ENCODE results near the gene PADI4. TPM values are rescaled to one million over a fixed set of nuclear protein-coding genes. Genes with fewer than 3 reads are reported as not detected.

Gene PADI4
- total RNA-seq, 1 donor from 2014 or later, result 1.8 TPM

- DNase-seq, result no peak
Observed at GRCh38 chr1:17350083-17350482, 42.1 kb downstream of the PADI4 start.

DNA sequence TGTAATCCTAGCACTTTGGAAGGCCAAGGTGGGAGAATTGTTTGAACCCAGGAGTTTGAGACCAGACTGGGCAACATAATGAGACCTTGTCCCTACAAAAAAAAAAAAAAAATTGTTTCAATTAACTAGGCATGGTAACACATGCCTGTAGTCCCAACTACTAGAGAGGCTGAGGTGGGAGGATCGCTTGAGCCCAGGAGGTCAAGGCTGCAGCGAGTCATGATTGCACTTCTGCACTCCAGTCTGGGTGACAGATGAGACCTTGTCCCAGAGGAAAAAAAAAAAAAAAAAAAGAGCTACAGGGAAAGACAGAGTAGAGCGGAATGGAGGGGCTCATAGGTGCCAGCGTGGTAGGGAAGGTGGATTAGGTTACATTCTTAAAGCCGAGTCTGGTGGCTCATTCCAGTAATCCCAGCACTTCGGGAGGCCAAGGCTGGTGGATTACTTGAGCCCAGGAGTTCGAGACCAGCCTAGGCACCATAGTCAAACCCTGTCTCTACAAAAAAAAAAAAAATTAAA lies 43.0 kb downstream of the PADI4 start:
- no peak for DNase-seq

- DNase-seq, result no peak
Observed at GRCh38 chr1:17351598-17352324, 43.8 kb downstream of the PADI4 start.

GRCh38 chr1:17352419-17352909 lies 44.5 kb downstream of the PADI4 start:
- DNase-seq, result no peak

- DNase-seq, result no peak
Observed at GRCh38 chr1:17355898-17356297, 47.9 kb downstream of the PADI4 start.

GRCh38 chr1:17356387-17357026 lies 48.5 kb downstream of the PADI4 start:
- DNase-seq, result no peak

DNA sequence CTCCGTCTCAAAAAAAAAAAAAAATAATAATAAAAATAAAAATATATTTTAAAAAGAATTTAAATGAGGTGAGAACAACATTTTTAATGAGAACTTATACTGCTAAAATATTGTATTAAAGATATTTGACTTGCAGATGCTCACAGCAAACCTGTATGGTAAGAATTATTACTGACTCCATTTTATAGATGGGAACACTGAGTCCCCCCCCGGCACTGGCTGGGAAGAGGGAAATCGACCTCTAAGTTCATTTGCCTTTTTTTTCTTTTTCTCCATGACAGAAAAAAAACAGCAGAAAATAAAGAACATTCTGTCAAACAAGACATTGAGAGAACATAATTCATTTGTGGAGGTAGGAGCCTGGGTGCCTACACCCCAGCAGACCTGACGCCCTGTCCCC lies 50.6 kb downstream of the PADI4 start:
- DNase-seq, result no peak

DNA sequence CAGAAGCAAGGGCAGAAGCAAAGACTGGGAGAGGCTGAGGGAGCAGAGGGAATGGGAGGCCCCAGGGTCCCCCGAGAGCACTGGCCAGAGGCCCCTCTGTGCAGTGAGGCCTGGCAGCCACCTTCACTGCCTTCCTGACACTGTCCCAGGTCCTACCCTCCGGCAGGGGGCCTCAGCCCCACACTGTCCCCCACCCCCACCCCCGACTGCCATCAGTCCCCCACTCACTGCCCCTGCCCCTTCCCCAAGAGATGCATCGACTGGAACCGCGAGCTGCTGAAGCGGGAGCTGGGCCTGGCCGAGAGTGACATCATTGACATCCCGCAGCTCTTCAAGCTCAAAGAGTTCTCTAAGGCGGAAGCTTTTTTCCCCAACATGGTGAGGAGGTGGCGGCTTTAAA lies 51.0 kb downstream of the PADI4 start:
- DNase-seq, result no peak

DNA sequence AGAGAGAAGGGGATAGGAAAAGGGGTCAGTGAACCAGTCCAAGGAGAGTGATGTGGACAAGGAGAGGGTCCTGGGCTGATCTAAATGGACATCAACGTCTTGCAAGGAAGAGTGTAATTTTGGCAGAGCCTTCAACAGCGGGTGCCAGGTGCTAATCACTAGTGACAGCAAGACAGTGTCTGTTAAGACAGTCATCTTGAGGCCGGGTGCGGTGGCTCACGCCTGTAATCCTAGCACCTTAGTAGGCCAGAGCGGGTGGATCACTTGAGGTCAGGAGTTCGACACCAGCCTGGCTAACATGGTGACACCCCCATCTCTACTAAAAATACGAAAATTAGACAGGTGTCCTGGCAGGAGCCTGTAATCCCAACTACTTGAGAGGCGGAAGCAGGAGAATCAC lies 51.8 kb downstream of the PADI4 start:
- no peak for DNase-seq

GRCh38 chr1:17360272-17360956 lies 52.4 kb downstream of the PADI4 start:
- no peak for DNase-seq

- no peak for DNase-seq
Observed at GRCh38 chr1:17361687-17362086, 53.7 kb downstream of the PADI4 start.

- no peak for DNase-seq
Observed at GRCh38 chr1:17363351-17363750, 55.4 kb downstream of the PADI4 start.

- no peak for DNase-seq
Observed at GRCh38 chr1:17363771-17364170, 55.8 kb downstream of the PADI4 start.

DNA sequence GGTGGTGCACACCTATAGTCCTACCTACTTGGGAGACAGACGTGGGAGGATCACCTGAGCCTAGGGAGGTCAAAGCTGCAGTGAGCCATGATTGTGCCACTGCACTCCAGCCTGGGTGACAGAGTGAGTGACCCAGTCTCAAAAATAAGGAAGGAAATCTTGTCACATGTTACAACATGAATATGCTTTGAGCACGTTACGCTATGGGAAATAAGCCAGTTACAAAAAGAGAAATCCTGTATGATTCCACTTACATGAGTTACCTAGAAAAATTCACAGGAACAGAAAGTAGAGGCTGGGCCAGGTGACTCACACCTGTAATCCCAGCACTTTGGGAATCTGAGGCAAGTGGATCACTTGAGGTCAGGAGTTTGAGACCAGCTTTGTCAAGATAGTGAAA lies 57.3 kb downstream of the PADI4 start:
- DNase-seq, result no peak

GRCh38 chr1:17369466-17369865 lies 61.5 kb downstream of the PADI4 start:
- DNase-seq, result no peak

DNA sequence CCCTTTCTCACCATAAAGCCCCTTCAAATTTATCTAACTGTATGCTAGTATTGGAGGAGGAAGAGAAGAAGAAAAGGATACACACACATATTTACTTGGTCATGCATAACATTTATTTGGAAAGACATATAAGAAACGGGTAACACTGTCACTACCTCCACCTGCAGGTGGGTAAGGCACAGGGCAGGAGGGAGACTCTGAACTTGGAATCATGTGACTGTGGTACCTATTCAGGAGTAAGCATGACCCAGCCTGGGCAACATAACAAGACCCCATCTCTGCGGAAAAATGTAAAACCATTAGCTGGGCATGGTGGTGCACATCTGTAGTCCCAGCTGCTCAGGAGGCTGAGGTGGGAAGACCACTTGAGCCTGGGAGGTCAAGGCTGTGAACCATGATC lies 62.6 kb downstream of the PADI4 start:
- DNase-seq, result no peak

DNA sequence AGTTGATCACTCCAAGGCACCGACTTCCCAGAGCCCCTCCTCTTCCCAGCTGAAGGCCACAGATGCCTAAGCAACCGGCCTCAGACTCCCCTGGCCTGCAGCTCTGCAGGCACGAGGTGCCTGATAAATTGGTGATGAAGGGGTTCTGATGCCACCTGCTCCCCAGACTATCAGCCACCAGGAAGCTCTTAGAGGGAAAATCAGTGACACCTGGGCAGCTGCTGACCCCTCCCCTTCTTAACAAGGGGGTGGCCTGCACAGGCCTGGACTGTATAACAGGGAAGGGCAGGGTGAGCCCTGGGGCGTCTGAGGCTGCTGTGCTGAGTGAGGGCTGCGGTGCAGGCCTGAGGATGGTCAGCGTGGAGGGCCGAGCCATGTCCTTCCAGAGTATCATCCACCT lies 63.9 kb downstream of the PADI4 start, which contains the start of gene PADI6:
TSS of gene PADI6 (plus strand) at position 301 of the 400 bp plus-strand sequence. CDS start at position 351, 50 bp downstream.
- DNase-seq, result no peak

DNA sequence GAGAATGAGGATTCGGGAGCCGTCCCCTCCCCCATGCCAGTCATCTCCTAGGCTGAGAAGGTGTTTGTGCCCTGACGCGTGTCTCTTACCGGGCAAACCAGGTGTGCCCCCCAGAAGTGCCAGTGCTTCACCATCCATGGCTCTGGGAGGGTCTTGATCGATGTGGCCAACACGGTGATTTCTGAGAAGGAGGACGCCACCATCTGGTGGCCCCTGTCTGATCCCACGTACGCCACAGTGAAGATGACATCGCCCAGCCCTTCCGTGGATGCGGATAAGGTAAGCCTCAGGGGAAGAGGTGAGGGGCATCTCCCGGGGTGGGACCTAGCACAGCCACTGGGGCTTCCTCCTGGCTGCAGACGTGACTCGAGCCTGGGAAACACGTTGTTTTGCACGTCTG lies 65.0 kb downstream of the PADI4 start:
- DNase-seq, result no peak

GRCh38 chr1:17375651-17376050 lies 67.7 kb downstream of the PADI4 start:
- no peak for DNase-seq

DNA sequence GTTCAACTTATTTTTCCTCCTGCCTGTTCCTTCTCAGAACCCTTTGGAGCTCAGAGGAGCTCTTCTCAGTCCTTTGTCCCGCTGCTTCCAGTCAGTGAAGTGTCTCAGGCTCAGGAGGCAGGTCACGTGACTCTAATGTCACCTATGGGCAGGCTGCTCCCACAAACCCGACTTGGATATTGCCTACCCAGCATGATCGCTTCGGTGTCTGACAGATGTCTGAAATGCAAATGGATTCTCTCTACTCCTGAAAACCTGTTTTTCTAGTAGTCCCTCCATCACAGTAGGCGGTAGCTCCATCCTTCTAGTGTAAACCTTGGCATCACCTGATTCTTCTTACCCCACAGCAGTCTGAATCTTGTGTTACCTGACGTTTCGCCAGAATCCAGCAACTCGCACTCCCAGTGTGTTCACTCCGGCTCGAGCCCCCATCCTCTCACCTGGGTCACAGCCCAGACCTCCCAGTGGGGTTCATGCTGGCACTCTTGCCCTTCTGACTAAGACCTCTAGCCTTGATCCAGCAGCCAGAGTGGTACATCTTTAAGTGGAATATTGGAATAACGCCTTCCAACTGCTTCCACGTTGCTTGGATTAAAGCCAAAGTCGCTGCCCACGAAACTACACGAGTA lies 69.4 kb downstream of the PADI4 start:
- peak; percentile 36 for DNase-seq

GRCh38 chr1:17381161-17381560 lies 73.2 kb downstream of the PADI4 start:
- no peak for DNase-seq

DNA sequence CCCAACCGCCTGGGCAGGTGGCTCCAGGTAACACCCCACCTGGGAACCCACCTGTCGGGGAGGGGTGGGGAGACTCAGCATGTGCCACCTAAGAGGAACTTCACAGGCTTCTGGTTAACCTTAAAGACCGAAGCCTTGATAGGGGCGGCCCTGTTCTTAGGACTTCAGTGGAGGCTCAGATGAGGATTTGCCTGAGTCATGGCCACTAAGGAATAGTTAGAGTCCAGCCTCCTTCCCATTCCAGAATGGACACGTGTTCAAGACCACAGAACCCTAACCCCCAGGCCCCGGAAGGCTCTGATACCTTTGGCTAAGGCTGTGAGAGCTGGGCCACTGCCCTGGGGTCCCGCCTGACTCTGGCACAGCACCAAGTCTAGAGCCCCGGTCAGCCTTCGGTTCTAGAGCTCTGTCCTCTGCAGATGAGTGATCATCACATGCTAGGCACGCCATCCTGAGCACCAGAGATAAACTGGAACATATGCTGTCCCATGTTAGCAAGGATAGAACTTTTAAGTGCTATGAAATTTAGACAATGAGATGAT lies 84.3 kb downstream of the PADI4 start:
- DNase-seq, result no peak
